ENCODE data around the gene DAW1.

The DAW1 gene

GRCh38 chr2:227864161-227864756 lies 7.2 kb upstream of the DAW1 start:
- no peak overlapping the region for H2AFZ ChIP-seq (ENCODE audit: low read length)
- H3K4me3 ChIP-seq (ENCODE audit: low read depth, low read length, poor library complexity, severe bottlenecking): no peak overlapping the region
- no peak overlapping the region for H3K4me2 ChIP-seq (ENCODE audit: low read length)
- H3K9me3 ChIP-seq (ENCODE audit: low read length): no peaks in the 10 kb centered on the region
- no peak for TF ChIP-seq EZH2 (IDR thresholded peaks at IDR 0.05; ENCODE audit: borderline replicate concordance, low read length)
- no peak for TF ChIP-seq CTCF (IDR thresholded peaks at IDR 0.05; ENCODE audit: low read length)
- H3K4me1 ChIP-seq (ENCODE audit: insufficient read depth, low read length, severe bottlenecking): no peaks in the 10 kb centered on the region
- H3K27ac ChIP-seq (ENCODE audit: low read depth, low read length, poor library complexity, severe bottlenecking): no peak overlapping the region
- H3K27me3 ChIP-seq (ENCODE audit: insufficient read depth, low read length): no peaks in the 10 kb centered on the region
- no peak overlapping the region for H3K9ac ChIP-seq (ENCODE audit: low read length)
- H3F3A ChIP-seq (ENCODE audit: insufficient read depth, low read length): no peaks in the 10 kb centered on the region
- H3K79me2 ChIP-seq (ENCODE audit: insufficient read depth, low read length): no peaks in the 10 kb centered on the region
- H4K20me1 ChIP-seq (ENCODE audit: insufficient read depth, low read length): no peaks in the 10 kb centered on the region
- no peaks in the 10 kb centered on the region for H3K36me3 ChIP-seq (ENCODE audit: insufficient read depth, low read length)
- H3K9me2 ChIP-seq (ENCODE audit: low read depth, low read length): no peaks in the 10 kb centered on the region

- TF ChIP-seq EZH2 (IDR thresholded peaks at IDR 0.05; ENCODE audit: borderline replicate concordance, low read length): no peak
- TF ChIP-seq CTCF (IDR thresholded peaks at IDR 0.05; ENCODE audit: low read length): no peak
- H2AFZ ChIP-seq (ENCODE audit: low read length): no peak overlapping the region
- no peaks in the 10 kb centered on the region for H3K9me2 ChIP-seq (ENCODE audit: low read depth, low read length)
- H3K4me2 ChIP-seq (ENCODE audit: low read length): no peak overlapping the region
- H3K4me1 ChIP-seq (ENCODE audit: insufficient read depth, low read length, severe bottlenecking): no peaks in the 10 kb centered on the region
- no peaks in the 10 kb centered on the region for H3F3A ChIP-seq (ENCODE audit: insufficient read depth, low read length)
- H3K4me3 ChIP-seq (ENCODE audit: low read depth, low read length, poor library complexity, severe bottlenecking): no peak overlapping the region
- H3K27me3 ChIP-seq (ENCODE audit: insufficient read depth, low read length): no peaks in the 10 kb centered on the region
- no peaks in the 10 kb centered on the region for H3K79me2 ChIP-seq (ENCODE audit: insufficient read depth, low read length)
- no peak overlapping the region for H3K27ac ChIP-seq (ENCODE audit: low read depth, low read length, poor library complexity, severe bottlenecking)
- H3K36me3 ChIP-seq (ENCODE audit: insufficient read depth, low read length): no peaks in the 10 kb centered on the region
- no peaks in the 10 kb centered on the region for H3K9me3 ChIP-seq (ENCODE audit: low read length)
- no peaks in the 10 kb centered on the region for H4K20me1 ChIP-seq (ENCODE audit: insufficient read depth, low read length)
- no peak overlapping the region for H3K9ac ChIP-seq (ENCODE audit: low read length)
These were observed 6.1 kb upstream of the DAW1 start for GRCh38 chr2:227865291-227865690.

GRCh38 chr2:227867386-227867785 lies 4.0 kb upstream of the DAW1 start:
- Histone ChIP-seq H3K27ac (ENCODE audit: low read depth, low read length, poor library complexity, severe bottlenecking) (no peak overlapping the region), H3K4me1 (ENCODE audit: insufficient read depth, low read length, severe bottlenecking) (no peaks in the 10 kb centered on the region)

More at GRCh38 chr2:227867386-227867785, 4.0 kb upstream of the DAW1 start:
- H3K27me3 ChIP-seq (ENCODE audit: insufficient read depth, low read length): no peaks in the 10 kb centered on the region
- no peak overlapping the region for H2AFZ ChIP-seq (ENCODE audit: low read length)
- no peaks in the 10 kb centered on the region for H3K9me2 ChIP-seq (ENCODE audit: low read depth, low read length)
- H3K36me3 ChIP-seq (ENCODE audit: insufficient read depth, low read length): no peaks in the 10 kb centered on the region
- no peaks in the 10 kb centered on the region for H3K79me2 ChIP-seq (ENCODE audit: insufficient read depth, low read length)
- no peak overlapping the region for H3K4me3 ChIP-seq (ENCODE audit: low read depth, low read length, poor library complexity, severe bottlenecking)
- no peak overlapping the region for H3K4me2 ChIP-seq (ENCODE audit: low read length)
- no peaks in the 10 kb centered on the region for H3F3A ChIP-seq (ENCODE audit: insufficient read depth, low read length)
- no peak overlapping the region for H3K9ac ChIP-seq (ENCODE audit: low read length)
- no peaks in the 10 kb centered on the region for H4K20me1 ChIP-seq (ENCODE audit: insufficient read depth, low read length)
- TF ChIP-seq EZH2 (IDR thresholded peaks at IDR 0.05; ENCODE audit: borderline replicate concordance, low read length): no peak
- no peak for TF ChIP-seq CTCF (IDR thresholded peaks at IDR 0.05; ENCODE audit: low read length)
- H3K9me3 ChIP-seq (ENCODE audit: low read length): no peaks in the 10 kb centered on the region

Data from OCI-LY1 (cell line).